H9 (cell line): ENCODE data around the gene NUP155. TPM values are rescaled to one million over a fixed set of nuclear protein-coding genes. Genes with fewer than 3 reads are reported as not detected.

Experiments
- DNase-seq: peaks from one replicate; pipeline ENCODE4 v3.0.0-alpha.2; 2017
- H2AFZ ChIP-seq: one replicate; pipeline ENCODE4 v1.6.1; 2013; ENCODE audit warnings: mild to moderate bottlenecking, low read length, control low read depth, moderate library complexity
- H2AK5ac ChIP-seq: 2 replicates; pipeline ENCODE4 v1.6.1; 2013; ENCODE audit warnings: low read length, control low read depth, mixed read lengths; ENCODE audit not compliant: insufficient read length
- H2BK120ac ChIP-seq: one replicate; pipeline ENCODE4 v1.6.1; 2013; ENCODE audit warnings: low read depth, mild to moderate bottlenecking, low read length, control low read depth, inconsistent platforms; ENCODE audit not compliant: poor library complexity, severe bottlenecking
- H2BK12ac ChIP-seq: 2 replicates; pipeline ENCODE4 v1.6.1; 2013; ENCODE audit warnings: low read length, control low read depth, mixed read lengths, low read depth; ENCODE audit not compliant: insufficient read length
- H2BK15ac ChIP-seq: 2 replicates; pipeline ENCODE4 v1.6.1; 2013; ENCODE audit warnings: low read depth, low read length, control low read depth
- H2BK20ac ChIP-seq: one replicate; pipeline ENCODE4 v1.6.1; 2013; ENCODE audit warnings: low read depth, mild to moderate bottlenecking, low read length, control low read depth, inconsistent platforms; ENCODE audit not compliant: poor library complexity, severe bottlenecking
- H2BK5ac ChIP-seq: 2 replicates; pipeline ENCODE4 v1.6.1; 2013; ENCODE audit warnings: low read length, control low read depth, mixed read lengths; ENCODE audit not compliant: insufficient read length
- H3K14ac ChIP-seq: 2 replicates; pipeline ENCODE4 v1.6.1; 2013; ENCODE audit warnings: low read length, control low read depth; ENCODE audit not compliant: insufficient read depth
- H3K18ac ChIP-seq: 2 replicates; pipeline ENCODE4 v1.6.1; 2013; ENCODE audit warnings: low read depth, mild to moderate bottlenecking, mixed read lengths, low read length, control low read depth; ENCODE audit not compliant: insufficient read length
- H3K23ac ChIP-seq: 2 replicates; pipeline ENCODE4 v1.6.1; 2013; ENCODE audit warnings: low read length, control low read depth, mixed read lengths, low read depth; ENCODE audit not compliant: insufficient read length
- H3K23me2 ChIP-seq: 2 replicates; pipeline ENCODE4 v1.6.1; 2013; ENCODE audit warnings: low read depth, mild to moderate bottlenecking, mixed read lengths, low read length, control low read depth; ENCODE audit not compliant: insufficient read length, poor library complexity, severe bottlenecking
- H3K27ac ChIP-seq: 2 replicates; pipeline ENCODE4 v1.5.1; 2013; ENCODE audit warnings: low read length, control low read depth, mixed read lengths, low read depth; ENCODE audit not compliant: insufficient read length
- H3K27me3 ChIP-seq: 2 replicates; pipeline ENCODE4 v1.6.1; 2013; ENCODE audit warnings: low read length, control low read depth, inconsistent platforms; ENCODE audit not compliant: insufficient read depth
- H3K4ac ChIP-seq: 2 replicates; pipeline ENCODE4 v1.6.1; 2013; ENCODE audit warnings: low read depth, mild to moderate bottlenecking, control low read depth, inconsistent platforms, low read length, moderate library complexity
- H3K4me1 ChIP-seq: 2 replicates; pipeline ENCODE4 v1.6.1; 2013; ENCODE audit warnings: low read length, control low read depth, inconsistent platforms; ENCODE audit not compliant: insufficient read depth
- H3K4me2 ChIP-seq: 2 replicates; pipeline ENCODE4 v1.6.1; 2013; ENCODE audit warnings: low read length, control low read depth, mixed read lengths; ENCODE audit not compliant: insufficient read length, insufficient read depth
- H3K56ac ChIP-seq: 2 replicates; pipeline ENCODE4 v1.6.1; 2013; ENCODE audit warnings: low read depth, mild to moderate bottlenecking, mixed read lengths, low read length, control low read depth; ENCODE audit not compliant: insufficient read length
- H3K79me1 ChIP-seq: 2 replicates; pipeline ENCODE4 v1.6.1; 2013; ENCODE audit warnings: low read depth, mild to moderate bottlenecking, moderate library complexity, low read length, control low read depth, inconsistent platforms; ENCODE audit not compliant: insufficient read depth, poor library complexity, severe bottlenecking
- H3K79me2 ChIP-seq: 2 replicates; pipeline ENCODE4 v1.6.1; 2013; ENCODE audit warnings: low read length, control low read depth, inconsistent platforms; ENCODE audit not compliant: insufficient read depth
- H3K9ac ChIP-seq: 2 replicates; pipeline ENCODE4 v1.6.1; 2013; ENCODE audit warnings: low read length, control low read depth, mixed read lengths; ENCODE audit not compliant: insufficient read length; ENCODE audit errors: extremely low read depth
- H3K9me3 ChIP-seq: one replicate; pipeline ENCODE4 v1.6.1; 2013; ENCODE audit warnings: low read depth, low read length, inconsistent platforms; ENCODE audit not compliant: control insufficient read depth
- H3T11ph ChIP-seq: one replicate; pipeline ENCODE4 v1.6.1; 2013; ENCODE audit warnings: mild to moderate bottlenecking, low read length, control low read depth, inconsistent platforms
- H4K20me1 ChIP-seq: one replicate; pipeline ENCODE4 v1.6.1; 2013; ENCODE audit not compliant: control insufficient read depth, insufficient read length, insufficient read depth
- H4K5ac ChIP-seq: 2 replicates; pipeline ENCODE4 v1.6.1; 2013; ENCODE audit warnings: low read depth, mild to moderate bottlenecking, mixed read lengths, low read length, control low read depth; ENCODE audit not compliant: insufficient read length
- H4K8ac ChIP-seq: replicated peaks from 2 replicates; pipeline ENCODE4 v1.6.1; 2013; ENCODE audit warnings: low read length, control low read depth, mixed read lengths, low read depth; ENCODE audit not compliant: insufficient read length
- H4K91ac ChIP-seq: 2 replicates; pipeline ENCODE4 v1.6.1; 2013; ENCODE audit warnings: low read depth, mild to moderate bottlenecking, moderate library complexity, mixed read lengths, low read length, control low read depth; ENCODE audit not compliant: insufficient read length
- H3K27ac Mint-ChIP-seq, 3 experiments: 2 replicates in 2 of 3; 3 replicates in 1 of 3; pipeline ENCODE4 v1.8.0; 2020 to 2021; ENCODE audit warnings: mixed read lengths in 3 of 3, mild to moderate bottlenecking in 1 of 3, moderate library complexity in 1 of 3
- H3K27me3 Mint-ChIP-seq: 2 replicates; pipeline ENCODE4 v1.8.0; 2021; ENCODE audit warnings: low read depth, mild to moderate bottlenecking, moderate library complexity, mixed read lengths
- H3K36me3 Mint-ChIP-seq, 3 experiments: 2 replicates in 2 of 3; 3 replicates in 1 of 3; pipeline ENCODE4 v1.8.0; 2020 to 2021; ENCODE audit warnings: low read depth in 3 of 3, mixed read lengths in 3 of 3; ENCODE audit not compliant: insufficient read depth in 1 of 3
- H3K4me1 Mint-ChIP-seq, 2 experiments: 2 replicates each; pipeline ENCODE4 v1.8.0; 2020; ENCODE audit warnings: mixed read lengths in 2 of 2
- H3K4me3 Mint-ChIP-seq, 2 experiments: 2 replicates in 1 of 2; 3 replicates in 1 of 2; pipeline ENCODE4 v1.8.0; 2020 to 2021; ENCODE audit warnings: mild to moderate bottlenecking in 2 of 2, mixed read lengths in 2 of 2, moderate library complexity in 1 of 2
- H3K9me3 Mint-ChIP-seq, 2 experiments: 2 replicates in 1 of 2; 3 replicates in 1 of 2; pipeline ENCODE4 v1.8.0; 2020; ENCODE audit warnings: mild to moderate bottlenecking in 2 of 2, mixed read lengths in 2 of 2, moderate library complexity in 1 of 2
- WGBS: extraction: QIAGEN DNeasy Blood & Tissue Kit; methylation state at CpG from one replicate; pipeline ENCODE4 v1.1.7; 2013; ENCODE audit warnings: missing lambda C conversion rate, low lambda C conversion rate, mixed read lengths; ENCODE audit not compliant: insufficient read length; ENCODE audit errors: extremely low coverage; 5-methylcytosine and 5-hydroxymethylcytosine counted together
- total RNA-seq: library from RNA; stranded (reverse); gene quantifications from 2 replicates; pipeline ENCODE4 v1.2.1, GENCODE V29; 2021
- TF ChIP-seq, protein P1 (sequence below): fragments of 200-600 bp; sonication (generic); conservative IDR thresholded peaks from 3 replicates; pipeline ENCODE4 v1.8.0; 2021; ENCODE audit warnings: antibody characterized with exemption, mild to moderate bottlenecking

The NUP155 gene
- total RNA-seq, 1 experiment from 2014 or later = 82.4 TPM

- Histone ChIP-seq H2BK15ac (no peak overlapping the region), H3K79me1 (no peaks in the 10 kb centered on the region), H2BK5ac (no peak overlapping the region), H4K20me1 (no peaks in the 10 kb centered on the region), H3K56ac (no peak overlapping the region), H2BK120ac (no peak overlapping the region), H2AFZ (no peak overlapping the region), H3K4me2 (no peak overlapping the region), H2AK5ac (no peak overlapping the region), H3K9me3 (no peaks in the 10 kb centered on the region), H3K27ac (no peak overlapping the region), H3K14ac (no peak overlapping the region), H3K23ac (no peak overlapping the region), H3K27me3 (no peaks in the 10 kb centered on the region), H3K79me2 (no peaks in the 10 kb centered on the region), H4K5ac (no peak overlapping the region), H3K23me2 (no peaks in the 10 kb centered on the region), H2BK20ac (no peak overlapping the region), H3K4me1 (no peaks in the 10 kb centered on the region), H3T11ph (no peak overlapping the region), H4K8ac (no peak overlapping the region), H4K91ac (no peak overlapping the region), H3K18ac (no peak overlapping the region), H3K4ac (no peak overlapping the region), H3K9ac (no peak overlapping the region), H2BK12ac (no peak overlapping the region)
- no CpG with 5 or more reads among the region's 1 CpG for WGBS
- TF ChIP-seq, protein P1, sequence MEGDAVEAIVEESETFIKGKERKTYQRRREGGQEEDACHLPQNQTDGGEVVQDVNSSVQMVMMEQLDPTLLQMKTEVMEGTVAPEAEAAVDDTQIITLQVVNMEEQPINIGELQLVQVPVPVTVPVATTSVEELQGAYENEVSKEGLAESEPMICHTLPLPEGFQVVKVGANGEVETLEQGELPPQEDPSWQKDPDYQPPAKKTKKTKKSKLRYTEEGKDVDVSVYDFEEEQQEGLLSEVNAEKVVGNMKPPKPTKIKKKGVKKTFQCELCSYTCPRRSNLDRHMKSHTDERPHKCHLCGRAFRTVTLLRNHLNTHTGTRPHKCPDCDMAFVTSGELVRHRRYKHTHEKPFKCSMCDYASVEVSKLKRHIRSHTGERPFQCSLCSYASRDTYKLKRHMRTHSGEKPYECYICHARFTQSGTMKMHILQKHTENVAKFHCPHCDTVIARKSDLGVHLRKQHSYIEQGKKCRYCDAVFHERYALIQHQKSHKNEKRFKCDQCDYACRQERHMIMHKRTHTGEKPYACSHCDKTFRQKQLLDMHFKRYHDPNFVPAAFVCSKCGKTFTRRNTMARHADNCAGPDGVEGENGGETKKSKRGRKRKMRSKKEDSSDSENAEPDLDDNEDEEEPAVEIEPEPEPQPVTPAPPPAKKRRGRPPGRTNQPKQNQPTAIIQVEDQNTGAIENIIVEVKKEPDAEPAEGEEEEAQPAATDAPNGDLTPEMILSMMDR = no peak
- Mint-ChIP-seq H3K36me3 (peaks cover 2 to 11% (median 3%) of the 10 kb centered on the region in 3 experiments; a peak in 6 of 7 replicates), H3K4me3 (no peak overlapping the region), H3K27ac (no peak overlapping the region), H3K4me1 (peaks cover 6 to 7% of the 10 kb centered on the region in 2 experiments), H3K9me3 (peaks cover 19 to 20% of the 10 kb centered on the region in 2 experiments), H3K27me3 (no peaks in the 10 kb centered on the region; the same call in 1 of the 2 replicates)
- DNase-seq = no peak
Observed at GRCh38 chr5:37254581-37254980, 116.3 kb downstream of the NUP155 start.
